DND-41 (cell line): ENCODE results near the gene GAA.

Source experiments
- ATAC-seq: fragments of 200-7000 bp; cut with Tn5 transposase; 3 replicates; pipeline ENCODE4 v1.9.1; 2021; ENCODE audit warnings: low read depth; ENCODE audit not compliant: insufficient read depth
- DNase-seq: peaks from one replicate; pipeline ENCODE4 v3.0.0-alpha.2; 2020
- H2AFZ ChIP-seq: 2 replicates; pipeline ENCODE4 v1.6.0; 2012; ENCODE audit warnings: low read depth, low read length
- H3K27ac ChIP-seq: 2 replicates; pipeline ENCODE4 v1.5.1; 2012; ENCODE audit warnings: low read length, inconsistent platforms
- H3K27me3 ChIP-seq: fragments of 200-600 bp; sonication (generic); 2 replicates; pipeline ENCODE4 v1.6.0; 2012; ENCODE audit warnings: low read length, mild to moderate bottlenecking, inconsistent platforms; ENCODE audit not compliant: insufficient read depth, poor library complexity
- H3K36me3 ChIP-seq: 2 replicates; pipeline ENCODE4 v1.5.1; 2012; ENCODE audit warnings: low read length, inconsistent platforms; ENCODE audit not compliant: insufficient read depth
- H3K4me1 ChIP-seq: 2 replicates; pipeline ENCODE4 v1.5.1; 2012; ENCODE audit warnings: mild to moderate bottlenecking, low read length; ENCODE audit not compliant: insufficient read depth
- H3K4me2 ChIP-seq: 2 replicates; pipeline ENCODE4 v1.6.0; 2012; ENCODE audit warnings: mild to moderate bottlenecking, moderate library complexity, low read length, inconsistent platforms; ENCODE audit not compliant: insufficient read depth
- H3K4me3 ChIP-seq, 2 experiments: fragments of 200-600 bp in 1 of 2; shearing (Covaris generic) in 1 of 2; 2 replicates each; pipeline ENCODE4 v1.5.1; 2012 to 2016; ENCODE audit warnings: inconsistent platforms in 2 of 2, low read length in 2 of 2, mild to moderate bottlenecking in 2 of 2, low read depth in 1 of 2, moderate library complexity in 1 of 2
- H3K79me2 ChIP-seq: 2 replicates; pipeline ENCODE4 v1.6.0; 2012; ENCODE audit warnings: low read length, inconsistent platforms; ENCODE audit not compliant: insufficient read depth
- H3K9ac ChIP-seq: 2 replicates; pipeline ENCODE4 v1.6.0; 2012; ENCODE audit warnings: low read depth, mild to moderate bottlenecking, inconsistent platforms, low read length, moderate library complexity
- H3K9me3 ChIP-seq: 2 replicates; pipeline ENCODE4 v1.5.1; 2012; ENCODE audit warnings: low read length, moderate library complexity, mild to moderate bottlenecking, inconsistent platforms; ENCODE audit not compliant: insufficient read depth, severe bottlenecking
- H4K20me1 ChIP-seq: 2 replicates; pipeline ENCODE4 v1.6.0; 2012; ENCODE audit warnings: low read length; ENCODE audit not compliant: insufficient read depth
- EZH2 ChIP-seq: IDR thresholded peaks from 3 replicates; pipeline ENCODE4 v1.6.1; 2012; ENCODE audit warnings: borderline replicate concordance, low read depth, mild to moderate bottlenecking, moderate library complexity, low read length, inconsistent platforms; ENCODE audit not compliant: severe bottlenecking
- TF ChIP-seq, protein P1 (sequence below): IDR thresholded peaks from 2 replicates; pipeline ENCODE4 v1.5.1; 2012; ENCODE audit warnings: borderline replicate concordance, low read length, moderate library complexity, mild to moderate bottlenecking; ENCODE audit not compliant: poor library complexity, severe bottlenecking; ENCODE audit errors: extremely low read depth

Gene GAA

DNA sequence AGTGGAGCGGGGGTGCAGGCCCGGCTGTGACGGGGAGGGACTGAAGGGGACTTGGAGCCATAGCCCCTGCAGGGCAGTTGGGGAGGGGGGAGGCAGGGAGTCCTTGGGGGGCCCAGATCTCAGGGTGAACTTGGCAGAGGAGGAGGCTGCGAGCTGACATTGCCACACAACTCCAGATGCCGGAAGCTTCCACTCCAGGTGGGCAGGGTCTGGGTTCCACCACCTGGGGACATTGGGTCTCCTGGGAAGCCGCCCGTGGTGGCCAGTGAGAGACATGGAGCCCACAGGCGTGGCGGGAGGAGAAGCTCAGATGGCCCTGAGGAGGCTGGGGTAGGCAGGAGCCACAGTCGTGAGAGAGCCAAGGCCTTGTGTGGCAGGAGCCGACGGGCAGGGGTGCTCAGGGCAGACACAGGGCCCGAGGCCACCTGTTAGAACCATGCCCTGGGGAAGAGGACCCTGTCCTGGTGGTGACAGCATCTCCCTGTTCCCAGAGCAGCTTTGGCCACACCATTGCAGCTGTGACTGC lies 18.2 kb upstream of the GAA start:
- Histone ChIP-seq H3K9me3 (no peaks in the 10 kb centered on the region), H3K27me3 (peaks cover 5% of the 10 kb centered on the region), H4K20me1 (no peaks in the 10 kb centered on the region), H2AFZ (no peak overlapping the region), H3K4me1 (peaks cover 8% of the 10 kb centered on the region), H3K27ac (no peak overlapping the region), H3K4me3 (no peak overlapping the region), H3K79me2 (no peaks in the 10 kb centered on the region), H3K36me3 (no peaks in the 10 kb centered on the region), H3K4me2 (peak overlapping the region; percentile 28), H3K9ac (no peak overlapping the region)
- ATAC-seq (no peak), DNase-seq (no peak)
- TF ChIP-seq, protein P1, sequence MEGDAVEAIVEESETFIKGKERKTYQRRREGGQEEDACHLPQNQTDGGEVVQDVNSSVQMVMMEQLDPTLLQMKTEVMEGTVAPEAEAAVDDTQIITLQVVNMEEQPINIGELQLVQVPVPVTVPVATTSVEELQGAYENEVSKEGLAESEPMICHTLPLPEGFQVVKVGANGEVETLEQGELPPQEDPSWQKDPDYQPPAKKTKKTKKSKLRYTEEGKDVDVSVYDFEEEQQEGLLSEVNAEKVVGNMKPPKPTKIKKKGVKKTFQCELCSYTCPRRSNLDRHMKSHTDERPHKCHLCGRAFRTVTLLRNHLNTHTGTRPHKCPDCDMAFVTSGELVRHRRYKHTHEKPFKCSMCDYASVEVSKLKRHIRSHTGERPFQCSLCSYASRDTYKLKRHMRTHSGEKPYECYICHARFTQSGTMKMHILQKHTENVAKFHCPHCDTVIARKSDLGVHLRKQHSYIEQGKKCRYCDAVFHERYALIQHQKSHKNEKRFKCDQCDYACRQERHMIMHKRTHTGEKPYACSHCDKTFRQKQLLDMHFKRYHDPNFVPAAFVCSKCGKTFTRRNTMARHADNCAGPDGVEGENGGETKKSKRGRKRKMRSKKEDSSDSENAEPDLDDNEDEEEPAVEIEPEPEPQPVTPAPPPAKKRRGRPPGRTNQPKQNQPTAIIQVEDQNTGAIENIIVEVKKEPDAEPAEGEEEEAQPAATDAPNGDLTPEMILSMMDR: no peak
- TF ChIP-seq EZH2: no peak

- no peak for DNase-seq
- TF ChIP-seq, protein P1: no peak
- no peak for TF ChIP-seq EZH2
- no peak overlapping the region for H2AFZ ChIP-seq
- H3K36me3 ChIP-seq: no peaks in the 10 kb centered on the region
- H3K27me3 ChIP-seq: peaks cover 5% of the 10 kb centered on the region
- no peak overlapping the region for H3K4me2 ChIP-seq
- ATAC-seq: no peak
- no peak overlapping the region for H3K27ac ChIP-seq
- peaks cover 8% of the 10 kb centered on the region for H3K4me1 ChIP-seq
- H4K20me1 ChIP-seq: no peaks in the 10 kb centered on the region
- H3K79me2 ChIP-seq: no peaks in the 10 kb centered on the region
- H3K9ac ChIP-seq: no peak overlapping the region
- H3K9me3 ChIP-seq: no peaks in the 10 kb centered on the region
- no peak overlapping the region for H3K4me3 ChIP-seq
Observed at GRCh38 chr17:80084773-80085172, 16.6 kb upstream of the GAA start.

- peaks cover 8% of the 10 kb centered on the region for H3K4me1 ChIP-seq
- no peaks in the 10 kb centered on the region for H3K79me2 ChIP-seq
- H4K20me1 ChIP-seq: no peaks in the 10 kb centered on the region
- no peak overlapping the region for H3K9ac ChIP-seq
- H3K27ac ChIP-seq: no peak overlapping the region
- no peak for DNase-seq
- no peak for ATAC-seq
- H3K9me3 ChIP-seq: no peaks in the 10 kb centered on the region
- H3K27me3 ChIP-seq: peaks cover 5% of the 10 kb centered on the region
- H3K36me3 ChIP-seq: no peaks in the 10 kb centered on the region
- H2AFZ ChIP-seq: no peak overlapping the region
- no peak overlapping the region for H3K4me2 ChIP-seq
- no peak for TF ChIP-seq EZH2
- TF ChIP-seq, protein P1: no peak
- H3K4me3 ChIP-seq: no peak overlapping the region
Observed at GRCh38 chr17:80086081-80086480, 15.3 kb upstream of the GAA start.

DNA sequence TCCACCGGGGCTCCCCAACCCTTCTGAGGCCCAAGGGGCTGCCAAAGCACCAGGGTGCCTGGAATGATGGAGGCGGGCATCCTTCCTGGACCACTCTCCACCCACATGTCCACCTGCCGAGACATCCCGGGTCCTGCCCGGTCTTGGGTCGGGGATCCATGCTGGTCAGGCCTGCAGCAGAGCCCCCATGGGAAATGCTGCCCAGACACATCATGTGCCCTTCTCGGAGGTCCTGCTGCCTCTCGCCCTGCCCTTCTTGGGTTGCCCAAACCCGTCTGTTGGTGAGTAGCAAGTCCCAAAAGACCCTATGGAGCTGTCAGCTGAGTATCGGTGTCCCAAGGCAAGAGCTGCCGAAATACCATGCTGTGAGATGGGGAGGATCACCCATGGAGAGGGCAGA lies 14.8 kb upstream of the GAA start:
- Histone ChIP-seq H3K9me3 (no peaks in the 10 kb centered on the region), H3K4me2 (no peak overlapping the region), H2AFZ (no peak overlapping the region), H3K4me3 (no peak overlapping the region), H3K27me3 (peaks cover 5% of the 10 kb centered on the region), H3K79me2 (no peaks in the 10 kb centered on the region), H4K20me1 (no peaks in the 10 kb centered on the region), H3K36me3 (no peaks in the 10 kb centered on the region), H3K9ac (no peak overlapping the region), H3K27ac (no peak overlapping the region), H3K4me1 (peaks cover 8% of the 10 kb centered on the region)
- TF ChIP-seq, protein P1: no peak
- DNase-seq (no peak), ATAC-seq (no peak)
